ENCODE data around the gene CDK5R1.

The CDK5R1 gene

GRCh38 chr17:32484041-32484461, 2.7 kb upstream of the CDK5R1 start:
- Histone ChIP-seq H3K79me2 (ENCODE audit: insufficient read depth, low read depth) (no peaks in the 10 kb centered on the region), H4K20me1 (ENCODE audit: insufficient read depth) (no peaks in the 10 kb centered on the region), H3K36me3 (ENCODE audit: insufficient read depth) (0 out of 2 replicates have a peak, but pooled peaks cover 5% of the 10 kb centered on the region), H3K4me2 (no peak overlapping the region), H2AFZ (ENCODE audit: low read depth) (no peak overlapping the region), H3K4me3 (IDR thresholded peaks at IDR 0.05; ENCODE audit: insufficient read depth, low read depth, low read length) (no peak overlapping the region), H3K9ac (no peak overlapping the region), H3K27ac (no peak overlapping the region; the same call in 1 of the 2 replicates), H3K27me3 (ENCODE audit: insufficient read depth, low read depth) (no peaks in the 10 kb centered on the region), H3K4me1 (ENCODE audit: low read depth, poor library complexity, severe bottlenecking) (peaks cover 68% of the 10 kb centered on the region)
- TF ChIP-seq CTCF (conservative IDR thresholded peaks at IDR 0.05; ENCODE audit: low read depth, low read length), result no peak; the same call in 1 of the 2 replicates

DNA sequence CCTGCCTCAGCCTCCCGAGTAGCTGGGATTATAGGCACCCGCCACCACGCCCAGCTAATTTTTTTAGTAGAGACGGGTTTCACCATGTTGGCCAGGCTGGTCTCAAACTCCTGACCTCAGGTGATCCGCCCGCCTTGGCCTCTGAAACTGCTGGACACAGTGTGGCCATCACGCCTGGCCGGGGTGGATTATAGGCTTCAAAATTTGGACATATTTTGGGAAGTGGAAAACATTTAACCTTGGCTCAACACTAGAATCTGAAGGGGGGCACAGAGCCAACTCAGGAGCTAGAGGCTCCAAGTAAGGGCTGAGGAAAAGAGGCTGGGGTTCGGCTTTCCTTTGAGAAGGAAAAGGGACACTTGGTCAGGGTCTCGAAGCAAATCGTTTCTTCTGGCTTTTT, 2.2 kb upstream of the CDK5R1 start:
- Histone ChIP-seq H2AFZ (ENCODE audit: low read depth) (no peak overlapping the region), H3K9ac (no peak overlapping the region), H3K4me3 (IDR thresholded peaks at IDR 0.05; ENCODE audit: insufficient read depth, low read depth, low read length) (no peak overlapping the region), H4K20me1 (ENCODE audit: insufficient read depth) (no peaks in the 10 kb centered on the region), H3K36me3 (ENCODE audit: insufficient read depth) (0 out of 2 replicates have a peak, but pooled peaks cover 5% of the 10 kb centered on the region), H3K4me2 (no peak overlapping the region), H3K27me3 (ENCODE audit: insufficient read depth, low read depth) (no peaks in the 10 kb centered on the region), H3K27ac (no peak overlapping the region), H3K79me2 (ENCODE audit: insufficient read depth, low read depth) (no peaks in the 10 kb centered on the region), H3K4me1 (ENCODE audit: low read depth, poor library complexity, severe bottlenecking) (peaks cover 68% of the 10 kb centered on the region)
- TF ChIP-seq CTCF (conservative IDR thresholded peaks at IDR 0.05; ENCODE audit: low read depth, low read length), result no peak

DNA sequence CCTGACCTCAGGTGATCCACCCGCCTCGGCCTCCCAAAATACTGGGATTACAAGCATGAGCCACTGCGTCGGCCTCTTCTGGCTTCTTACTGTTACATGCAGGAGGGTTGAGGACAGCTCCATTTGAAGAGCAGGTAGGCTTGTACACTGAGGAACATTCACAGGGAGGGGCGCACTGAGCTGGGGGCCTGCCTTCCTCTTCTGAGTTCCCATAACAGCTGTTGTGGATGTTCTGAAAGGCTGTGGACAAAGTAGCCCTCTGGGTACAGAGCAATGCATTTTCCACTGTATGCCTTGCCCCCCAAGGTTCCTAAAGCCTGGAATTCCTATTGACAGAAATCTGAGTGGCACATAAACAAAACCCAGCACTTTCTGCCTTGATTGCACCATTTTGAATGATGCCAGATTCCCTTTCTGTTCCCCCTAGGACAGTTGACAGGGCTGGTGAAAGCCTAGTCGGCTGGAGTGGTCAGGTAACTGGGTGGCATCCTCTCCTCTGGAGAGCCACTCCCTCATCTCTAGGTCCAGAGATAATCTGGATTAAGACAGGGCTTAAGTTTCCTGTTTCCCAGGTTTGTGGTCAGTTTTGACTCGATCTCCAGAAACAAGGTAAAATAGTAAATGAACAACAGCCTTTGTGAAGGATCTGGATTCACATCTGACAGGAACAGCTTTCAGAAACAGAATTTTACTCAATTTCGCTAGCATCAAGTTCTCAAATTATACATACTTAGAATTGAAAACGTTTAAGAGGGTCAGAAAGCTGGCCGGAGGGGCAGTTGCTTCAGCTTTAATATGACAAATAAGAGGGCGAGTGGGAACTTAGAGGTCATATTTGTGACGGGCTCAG, 1.3 kb upstream of the CDK5R1 start:
- Histone ChIP-seq H3K27ac (no peak overlapping the region), H2AFZ (ENCODE audit: low read depth) (0 out of 2 replicates have a peak overlapping the region, but pooled peaks have one; percentile 59), H3K36me3 (ENCODE audit: insufficient read depth) (0 out of 2 replicates have a peak, but pooled peaks cover 3% of the 10 kb centered on the region), H3K4me1 (ENCODE audit: low read depth, poor library complexity, severe bottlenecking) (peaks cover 60% of the 10 kb centered on the region), H3K4me2 (peak overlapping the region; percentile 19; the same call in 1 of the 2 replicates), H3K27me3 (ENCODE audit: insufficient read depth, low read depth) (no peaks in the 10 kb centered on the region), H3K9ac (no peak overlapping the region), H3K4me3 (IDR thresholded peaks at IDR 0.05; ENCODE audit: insufficient read depth, low read depth, low read length) (no peak overlapping the region), H4K20me1 (ENCODE audit: insufficient read depth) (no peaks in the 10 kb centered on the region), H3K79me2 (ENCODE audit: insufficient read depth, low read depth) (no peaks in the 10 kb centered on the region)
- no peak for TF ChIP-seq CTCF (conservative IDR thresholded peaks at IDR 0.05; ENCODE audit: low read depth, low read length)

- TF ChIP-seq CTCF (conservative IDR thresholded peaks at IDR 0.05; ENCODE audit: low read depth, low read length), result no peak
- no peaks in the 10 kb centered on the region for H4K20me1 ChIP-seq (ENCODE audit: insufficient read depth)
- H3K4me3 ChIP-seq (IDR thresholded peaks at IDR 0.05; ENCODE audit: insufficient read depth, low read depth, low read length), result no peak overlapping the region
- peak overlapping the region; percentile 19; the same call in 1 of the 2 replicates for H3K4me2 ChIP-seq
- H3K36me3 ChIP-seq (ENCODE audit: insufficient read depth), result no peaks in the 10 kb centered on the region
- H2AFZ ChIP-seq (ENCODE audit: low read depth), result peak overlapping the region; percentile 59
- H3K9ac ChIP-seq, result no peak overlapping the region
- no peaks in the 10 kb centered on the region for H3K79me2 ChIP-seq (ENCODE audit: insufficient read depth, low read depth)
- H3K4me1 ChIP-seq (ENCODE audit: low read depth, poor library complexity, severe bottlenecking), result peaks cover 52% of the 10 kb centered on the region
- H3K27me3 ChIP-seq (ENCODE audit: insufficient read depth, low read depth), result no peaks in the 10 kb centered on the region
- H3K27ac ChIP-seq, result no peak overlapping the region
Observed at GRCh38 chr17:32486111-32486700, 587 bp upstream of the CDK5R1 start.
